GM21447 (cell line): ENCODE measurements around the gene VPS8.
"Not testable (repeated sequence)": the region's sequence is repeated elsewhere in the genome, so short reads cannot be mapped to it uniquely, and the experiment has no call there.

Source experiments
- ATAC-seq: cut with Tn5 transposase; IDR thresholded peaks from one replicate; pipeline ENCODE4 v1.9.1; 2021; ENCODE audit not compliant: unreplicated experiment

The VPS8 gene

DNA sequence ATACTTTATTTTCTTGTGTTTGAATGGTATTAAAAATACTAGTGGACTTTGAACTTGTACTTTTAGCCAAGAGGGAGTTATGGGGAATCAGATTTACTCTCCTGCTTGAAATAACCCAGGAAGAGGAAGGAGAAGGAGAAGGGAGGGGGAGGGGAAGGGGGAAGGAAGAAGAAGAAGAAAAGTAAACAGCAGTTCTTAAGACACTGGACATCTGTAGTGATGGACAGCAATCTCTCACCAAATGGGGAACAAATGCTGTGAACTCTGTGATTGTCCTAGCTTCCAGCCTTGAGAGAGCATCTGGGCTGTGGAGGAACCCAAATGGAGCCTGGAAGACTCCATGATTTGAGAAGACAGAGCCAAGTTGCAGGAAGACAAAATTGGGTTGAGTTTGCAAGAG, 52.0 kb downstream of the VPS8 start:
- ATAC-seq, result no peak

DNA sequence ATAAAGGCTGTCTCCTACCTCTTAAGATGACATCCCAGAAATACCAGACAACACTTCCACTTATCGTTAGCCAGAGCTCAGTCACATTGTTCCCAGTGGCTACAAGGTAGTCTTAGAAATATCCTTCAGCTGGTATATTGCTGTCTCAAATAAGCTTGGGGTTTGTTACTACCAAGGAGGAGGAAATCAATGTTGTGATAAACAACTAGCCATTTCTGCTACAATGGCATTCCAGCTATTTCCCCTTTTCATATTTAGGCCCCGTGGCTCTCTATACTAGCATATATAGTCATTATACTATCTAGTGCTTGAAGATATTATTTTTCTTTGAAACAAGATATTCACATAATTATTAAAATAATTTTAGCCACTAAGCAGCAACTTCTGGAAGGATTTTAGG, 56.5 kb downstream of the VPS8 start:
- no peak for ATAC-seq

DNA sequence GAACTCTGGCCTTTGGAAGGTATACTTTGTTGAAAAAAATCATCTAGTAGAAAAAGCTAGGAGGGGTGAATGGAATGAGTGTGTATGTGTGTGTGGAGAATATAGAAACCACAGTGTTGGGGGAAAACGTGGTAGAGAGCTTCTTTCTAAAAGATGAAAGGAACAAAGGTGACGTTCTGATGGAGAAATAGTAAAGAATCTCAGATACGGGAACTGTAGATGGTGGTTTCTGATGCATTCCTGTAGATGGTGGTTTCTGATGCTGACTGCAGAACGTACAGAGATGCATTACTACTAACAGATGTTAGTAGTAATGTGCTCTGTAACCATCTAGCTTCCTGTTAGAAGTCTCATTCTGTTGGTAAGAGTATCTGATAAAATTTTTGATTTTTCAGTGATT, 60.2 kb downstream of the VPS8 start:
- no peak for ATAC-seq

DNA sequence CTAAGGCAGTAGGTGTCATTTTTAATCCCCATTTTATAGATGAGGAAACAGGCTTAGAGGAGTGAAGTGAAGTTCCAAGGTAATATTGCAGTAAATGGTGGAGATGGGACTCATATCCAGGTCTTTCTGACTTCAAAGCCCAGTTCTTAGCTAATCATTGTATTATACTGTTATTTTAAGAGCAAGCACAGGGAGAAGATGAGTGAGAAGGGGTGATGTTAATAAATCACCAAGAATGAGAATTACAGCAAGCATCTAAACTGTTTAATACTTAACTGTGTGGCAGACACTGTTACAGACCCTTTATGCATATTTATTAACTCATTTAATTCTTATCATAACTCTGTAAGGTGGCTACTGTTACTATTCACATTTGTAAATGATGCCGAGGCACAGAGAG, 61.2 kb downstream of the VPS8 start:
- no peak for ATAC-seq

DNA sequence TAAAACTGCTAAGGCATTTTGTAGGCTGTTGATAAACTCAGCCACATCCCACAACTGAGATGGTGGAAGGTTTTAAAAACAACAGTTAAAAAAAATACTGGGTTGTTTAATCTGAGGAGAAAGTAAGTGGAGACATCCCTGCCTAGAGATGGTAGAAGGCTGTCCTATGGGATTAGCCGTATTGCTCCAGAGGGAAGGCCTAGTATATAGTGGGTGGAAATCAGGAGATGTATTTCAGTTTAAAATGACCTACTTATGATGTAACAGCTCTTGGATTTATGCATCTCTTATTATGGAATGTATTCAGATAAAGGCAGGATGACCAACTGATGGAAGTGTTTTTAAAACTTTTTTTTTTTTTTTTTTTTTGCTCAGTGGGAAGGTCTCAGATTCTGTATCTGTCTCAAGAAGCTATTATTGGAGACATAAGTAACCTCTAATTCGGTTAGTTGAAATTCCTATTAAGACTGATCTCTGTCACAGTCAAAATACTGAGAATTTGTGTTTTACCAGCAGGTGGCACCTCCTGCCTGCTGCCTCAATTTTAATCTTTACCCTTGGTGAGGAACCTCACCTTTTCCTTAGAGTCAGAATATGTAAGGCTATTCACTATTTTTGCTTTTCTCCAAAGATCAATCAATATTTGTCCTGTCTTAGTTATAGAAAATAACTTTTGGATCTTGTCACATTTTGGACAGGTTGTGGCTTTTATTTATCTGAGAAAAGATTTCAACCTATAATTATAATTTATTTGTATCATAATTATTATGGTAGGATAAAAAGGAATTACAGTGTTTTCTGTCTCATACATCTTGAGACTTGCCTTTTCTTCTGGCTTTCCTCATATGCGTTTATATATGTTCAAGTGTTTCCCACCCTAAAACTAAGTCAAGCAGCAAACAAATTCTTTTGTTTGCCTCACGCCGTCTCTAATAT, 63.0 kb downstream of the VPS8 start:
- ATAC-seq, result no peak

DNA sequence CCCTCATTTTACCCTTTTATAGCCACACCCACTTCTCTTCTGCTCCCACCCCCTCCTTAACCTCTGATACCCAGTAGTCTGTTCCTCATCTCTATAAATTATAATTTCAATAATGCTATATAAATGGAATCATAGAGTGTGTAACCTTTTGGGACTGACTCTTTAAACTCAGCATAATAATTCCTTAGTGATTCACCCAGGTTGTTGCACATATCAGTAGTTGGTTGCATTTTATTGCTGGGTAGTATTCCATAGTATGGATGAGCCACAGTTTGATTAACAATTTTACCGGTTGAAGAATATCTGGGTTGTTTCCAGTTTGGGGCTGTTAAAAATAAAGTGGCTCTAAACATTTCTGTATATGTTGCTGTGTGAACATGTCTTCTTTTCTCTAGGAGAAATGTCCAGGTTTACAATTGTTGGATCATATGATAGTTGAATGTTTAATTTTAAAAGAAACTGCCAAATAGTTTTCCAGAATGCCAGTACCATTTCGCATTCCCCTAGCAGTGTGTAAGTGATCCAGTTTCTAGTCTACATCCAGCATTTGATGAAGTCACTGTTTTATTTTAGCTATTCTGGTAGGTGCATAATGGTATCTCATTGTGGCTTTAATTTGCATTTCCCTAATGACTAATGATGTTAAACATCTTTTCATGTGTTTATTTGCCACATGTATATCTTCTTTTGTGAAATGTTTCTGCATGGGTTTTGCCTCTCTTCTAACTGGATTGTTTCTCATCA, 68.5 kb downstream of the VPS8 start:
- no peak for ATAC-seq

DNA sequence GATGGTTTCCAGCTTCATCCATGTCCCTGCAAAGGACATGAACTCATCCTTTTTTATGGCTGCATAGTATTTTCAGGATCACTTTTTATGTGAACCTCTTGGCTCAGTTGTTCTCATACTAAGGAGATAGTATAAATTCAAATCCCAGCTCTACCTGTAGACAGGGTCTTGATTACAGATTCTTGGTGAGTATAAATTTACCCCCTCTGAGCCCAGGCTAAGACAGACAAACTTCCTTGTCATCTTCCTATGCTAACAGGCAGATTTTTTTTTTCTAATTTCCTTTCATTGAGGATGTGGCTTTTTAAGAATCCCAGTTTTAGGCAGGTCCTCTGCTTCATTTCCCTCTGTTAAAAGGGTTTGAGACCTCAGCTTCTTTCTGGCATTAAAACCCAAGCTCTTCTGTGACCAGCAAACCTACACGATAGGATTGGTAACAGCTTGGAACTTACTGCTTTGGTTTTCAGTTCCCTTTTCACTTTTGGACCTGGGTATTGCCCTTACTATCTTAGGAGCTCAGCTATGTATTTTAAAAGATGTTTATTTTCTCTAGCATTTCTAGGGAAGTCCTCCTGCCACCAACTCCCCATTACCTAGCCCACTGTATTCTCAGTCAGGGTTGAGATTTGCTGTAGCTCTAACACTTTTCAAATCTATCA, 72.5 kb downstream of the VPS8 start:
- peak; percentile 95 for ATAC-seq

DNA sequence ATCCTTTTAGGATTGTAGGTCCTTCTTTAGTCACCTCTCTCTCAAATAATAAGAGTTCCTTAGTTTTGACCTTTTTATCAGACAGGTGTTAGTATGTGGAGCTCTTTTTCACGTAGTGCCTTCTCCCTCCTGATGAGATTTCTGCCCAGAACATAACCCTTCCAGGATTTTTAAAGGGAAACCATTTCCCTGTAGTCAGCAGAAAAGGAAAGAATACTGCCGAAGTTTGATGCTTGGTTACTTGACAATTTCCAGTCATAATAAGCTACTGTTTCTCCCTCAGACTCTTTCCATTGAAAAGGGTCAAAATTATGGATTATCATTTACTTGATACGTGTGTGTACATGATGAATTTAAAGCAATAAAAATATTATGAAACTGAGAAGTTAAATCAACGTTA, 73.1 kb downstream of the VPS8 start:
- ATAC-seq, result no peak

DNA sequence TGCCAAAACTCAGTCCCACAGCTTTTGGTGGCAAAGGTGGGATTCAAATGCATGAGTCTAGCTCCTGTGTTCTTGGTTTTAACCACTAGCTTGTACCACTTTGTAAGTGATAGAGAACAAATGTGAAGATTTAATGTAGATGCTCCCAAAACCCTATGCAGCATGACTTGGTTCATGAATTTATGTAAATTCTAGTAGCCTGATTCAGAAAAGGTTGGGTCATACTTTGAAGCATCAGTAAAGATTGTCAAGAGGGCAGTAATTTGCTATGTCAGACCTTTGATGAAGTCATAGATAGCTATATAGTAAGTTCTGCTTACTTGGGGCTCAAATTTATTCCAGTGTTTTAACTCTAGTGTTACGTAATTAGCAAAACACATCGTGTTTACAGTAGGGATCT, 75.6 kb downstream of the VPS8 start:
- no peak for ATAC-seq

DNA sequence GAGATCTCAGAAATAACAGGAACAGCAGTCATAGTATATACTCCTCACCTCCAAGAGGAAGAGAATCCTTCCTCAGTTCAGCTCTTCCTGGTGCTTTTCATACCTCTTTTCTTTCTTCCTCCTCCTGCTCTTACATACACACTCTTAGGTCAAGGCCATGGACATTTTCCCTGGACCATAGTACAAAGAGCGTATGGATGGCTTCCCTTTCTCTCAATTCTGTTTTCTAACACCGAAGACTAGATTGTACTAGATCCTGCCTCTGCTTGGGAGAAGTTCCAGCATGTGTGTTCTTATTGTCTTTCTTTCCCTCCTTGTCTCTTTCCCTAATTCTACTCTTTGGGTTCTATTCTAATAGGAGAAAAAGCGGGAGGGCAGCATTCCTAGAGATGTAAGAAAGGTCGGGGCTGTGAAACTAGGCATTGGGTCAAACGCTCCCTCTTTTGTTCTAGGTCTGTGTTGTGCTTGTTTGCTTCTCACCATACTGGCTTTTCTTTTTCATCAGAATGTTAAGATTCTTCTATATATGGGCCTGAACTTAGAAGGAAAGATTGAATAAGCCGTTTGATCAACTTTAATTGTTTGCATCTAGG, 77.4 kb downstream of the VPS8 start:
- ATAC-seq, result no peak

DNA sequence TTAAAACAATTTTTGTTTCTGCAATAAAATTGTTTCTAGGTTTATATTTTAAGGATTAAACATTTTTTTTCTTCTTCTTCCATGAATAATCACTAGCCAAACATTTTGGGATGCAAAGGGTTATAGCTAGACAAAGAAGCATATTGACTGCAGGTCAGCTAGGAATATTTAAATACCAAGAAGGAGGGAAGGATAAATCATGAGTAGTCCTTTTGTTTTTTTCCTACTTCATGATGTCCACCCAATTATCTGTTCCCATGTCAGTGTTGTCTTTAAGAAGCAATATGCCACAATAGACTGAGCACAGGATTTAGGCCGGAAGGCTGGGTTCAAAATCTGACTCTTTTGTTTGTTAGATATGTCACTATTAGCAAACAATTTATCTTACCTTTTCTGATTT, 82.1 kb downstream of the VPS8 start:
- no peak for ATAC-seq

DNA sequence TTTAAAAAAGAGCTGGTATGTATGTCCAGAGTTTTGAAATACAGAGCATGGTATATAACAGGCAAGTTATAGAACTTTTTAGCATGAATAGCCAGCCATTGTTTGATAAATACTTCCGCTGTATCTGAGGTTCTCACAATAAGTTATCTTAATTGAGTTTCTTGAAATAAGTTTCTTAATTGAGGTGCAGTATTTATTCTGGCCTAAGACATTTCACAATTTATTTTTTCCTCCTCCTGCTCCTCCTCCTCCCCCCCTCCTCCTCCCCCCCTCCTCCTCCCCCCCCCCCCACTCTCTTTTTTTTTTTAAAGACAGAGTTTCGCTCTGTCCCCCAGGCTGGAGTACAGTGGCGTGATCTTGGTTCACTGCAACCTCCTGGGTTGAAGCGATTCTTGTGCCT, 83.4 kb downstream of the VPS8 start:
- no peak for ATAC-seq

DNA sequence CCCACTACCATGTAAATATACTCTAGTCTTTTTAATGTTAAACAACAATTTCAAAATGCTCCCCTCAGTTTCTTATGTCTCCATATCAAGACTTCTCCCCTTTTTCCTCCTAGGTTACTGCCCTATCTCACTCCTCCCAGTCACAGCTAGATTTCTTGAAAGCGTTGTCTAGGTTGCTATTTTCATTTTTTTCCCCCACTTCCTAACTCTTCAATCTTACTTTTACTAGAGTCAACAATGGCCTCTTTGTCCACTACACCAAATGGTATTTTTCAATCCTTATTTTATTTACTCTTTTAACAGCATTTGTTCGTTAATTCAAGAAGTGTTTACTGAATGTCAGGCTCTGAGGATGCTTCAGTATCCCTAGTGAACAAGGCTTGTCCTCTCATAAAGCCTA, 84.4 kb downstream of the VPS8 start:
- no peak for ATAC-seq

DNA sequence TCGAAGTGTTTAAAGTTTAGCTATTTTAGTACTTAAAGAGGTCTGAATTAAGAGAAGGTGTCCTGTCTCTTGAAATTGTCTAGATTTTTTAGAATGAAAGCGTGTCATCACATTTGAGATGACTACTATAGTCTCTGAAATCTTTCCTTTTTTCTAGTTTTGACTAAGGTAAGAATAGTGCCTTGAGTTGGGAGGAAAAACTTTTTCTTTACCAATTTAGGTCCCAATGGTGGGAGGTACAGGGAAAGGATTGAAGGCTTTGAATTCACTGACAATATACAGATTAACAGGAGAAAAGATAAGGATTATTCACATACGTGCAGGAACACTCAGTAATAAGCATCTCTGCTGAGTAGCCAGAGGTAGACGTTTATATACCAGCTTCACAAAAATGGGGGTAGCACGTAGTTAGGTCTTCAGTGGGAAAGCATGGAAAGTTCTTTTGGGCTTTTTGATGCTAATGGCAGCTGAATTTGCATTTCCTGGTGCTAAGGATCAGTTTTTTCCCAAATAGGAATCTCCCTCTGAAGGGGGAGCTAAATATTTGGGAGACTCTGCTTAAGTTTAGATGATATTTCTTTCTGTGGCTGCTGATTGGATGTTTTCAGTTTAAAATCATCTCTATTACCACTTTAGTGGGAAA, 88.1 kb downstream of the VPS8 start:
- ATAC-seq, result no peak

DNA sequence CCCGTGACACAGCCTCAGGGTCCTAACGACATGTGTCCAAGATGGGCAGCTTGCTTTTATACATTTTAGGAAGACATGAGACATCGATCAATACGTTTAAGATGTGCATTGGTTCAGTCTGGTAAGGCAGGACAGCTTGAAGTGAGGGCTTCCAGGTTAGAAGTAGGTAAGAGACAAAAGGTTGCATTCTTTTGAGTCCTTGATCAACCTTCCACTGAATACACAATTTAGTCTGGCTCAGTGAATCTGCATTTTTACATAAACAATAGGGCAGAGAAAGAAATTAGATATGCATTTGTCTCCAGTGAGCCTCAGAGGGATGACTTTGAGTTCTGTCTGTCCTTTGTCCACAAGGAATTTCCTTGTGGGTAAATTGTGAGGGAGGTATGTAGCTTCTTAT, 95.1 kb downstream of the VPS8 start:
- not testable (repeated sequence) for ATAC-seq

DNA sequence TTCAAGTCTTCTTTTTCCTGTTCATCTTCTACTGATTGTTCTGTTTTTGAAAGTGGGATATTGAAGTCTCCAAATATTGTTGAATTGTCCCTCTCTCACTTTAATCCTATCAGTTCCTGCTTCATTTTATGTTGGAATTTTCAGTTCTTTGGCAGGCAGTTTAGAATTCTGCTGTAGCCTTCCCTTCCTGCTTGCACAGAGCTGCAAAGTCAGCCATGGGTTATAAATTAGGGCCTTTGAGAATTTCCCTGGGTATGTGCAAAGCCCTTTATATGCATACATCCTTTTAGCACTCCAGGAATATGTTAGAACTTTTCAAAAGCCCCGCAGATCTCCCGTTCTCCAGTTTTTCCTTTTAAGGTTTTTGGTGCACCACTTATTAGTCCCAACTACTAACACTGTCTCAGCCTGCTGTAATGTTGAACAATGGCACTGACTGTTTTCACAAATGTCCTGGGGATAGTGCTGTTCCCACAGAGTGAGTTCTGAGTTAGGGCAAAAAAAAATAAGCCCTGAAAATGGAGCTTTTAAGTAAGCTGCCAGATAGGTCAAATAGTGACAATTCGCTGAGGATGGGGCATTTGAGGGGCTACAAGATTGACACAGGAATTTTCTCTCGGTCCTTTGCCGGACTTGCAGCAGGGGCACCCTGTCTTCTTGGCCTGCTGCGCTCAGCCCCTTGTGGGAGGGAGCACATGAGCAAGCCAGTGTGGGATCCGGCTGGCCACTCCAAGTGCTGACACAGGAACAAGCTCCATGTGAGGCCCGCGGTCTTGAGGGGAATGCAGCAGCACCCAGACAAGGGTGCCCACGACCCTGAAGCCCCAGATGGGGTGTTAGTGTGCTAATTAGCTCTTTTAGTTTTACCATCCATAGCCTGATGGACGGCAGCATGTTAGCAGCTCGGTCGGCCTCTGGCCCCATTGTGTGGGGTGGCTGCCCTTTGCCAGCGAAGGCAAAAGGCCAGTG, 96.0 kb downstream of the VPS8 start:
- no peak for ATAC-seq

DNA sequence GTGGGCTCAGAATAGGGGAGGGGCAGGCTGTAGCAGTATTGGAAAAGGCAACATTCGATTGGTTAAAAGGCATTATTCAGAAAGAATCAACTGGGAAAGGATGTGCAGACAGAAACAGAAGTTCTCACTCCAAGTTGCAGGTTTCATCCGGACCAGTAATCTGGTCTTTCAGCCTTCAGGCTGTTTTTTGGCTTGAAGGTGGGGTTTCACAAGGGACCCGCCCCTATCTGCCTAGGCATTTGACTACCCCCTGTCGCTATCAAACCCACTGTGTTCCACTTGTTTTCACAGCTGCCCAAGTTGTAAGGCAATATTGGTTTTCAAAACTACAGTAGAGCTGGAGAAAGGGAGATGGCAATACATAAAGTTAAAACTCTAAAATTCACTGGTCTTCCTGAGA, 96.9 kb downstream of the VPS8 start:
- no peak for ATAC-seq

DNA sequence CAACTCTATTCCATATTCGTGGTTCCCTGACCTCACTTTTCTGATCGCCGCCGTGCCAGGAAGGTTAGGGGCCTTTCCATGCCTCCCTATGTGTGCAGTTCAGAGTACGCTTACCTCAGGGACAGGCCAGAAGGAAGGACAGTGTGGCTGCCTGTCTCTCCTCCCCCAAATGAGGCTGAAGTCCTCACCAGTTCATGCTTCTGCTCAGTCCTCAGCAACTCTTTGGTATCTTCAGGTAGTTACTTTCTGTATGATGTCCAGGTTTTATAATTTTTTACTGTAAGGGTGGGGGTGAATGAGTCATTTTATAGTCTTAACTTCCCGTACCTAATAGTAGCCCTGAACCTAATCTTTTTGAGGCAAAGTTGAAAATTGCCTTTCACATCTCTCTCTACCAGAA, 98.7 kb downstream of the VPS8 start:
- no peak for ATAC-seq

DNA sequence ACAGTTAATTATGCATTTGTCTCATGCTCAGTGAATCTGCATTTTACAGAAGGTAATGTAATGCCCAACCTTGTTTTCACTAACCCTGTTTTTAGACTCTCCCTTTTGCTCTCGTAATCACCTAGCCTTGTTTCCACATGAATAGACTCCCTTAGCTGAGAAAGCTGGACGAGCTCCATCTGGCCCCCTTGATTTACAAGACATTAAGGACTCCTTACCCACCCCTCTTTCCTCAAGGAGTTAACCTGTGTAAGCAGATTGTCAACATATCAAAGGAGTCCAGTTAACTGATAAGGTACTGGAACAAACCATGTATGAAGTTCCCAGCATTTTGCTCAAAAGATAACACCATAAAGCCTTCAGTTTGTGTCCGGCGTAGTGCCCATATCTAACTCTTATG, 99.6 kb downstream of the VPS8 start:
- ATAC-seq, result no peak

DNA sequence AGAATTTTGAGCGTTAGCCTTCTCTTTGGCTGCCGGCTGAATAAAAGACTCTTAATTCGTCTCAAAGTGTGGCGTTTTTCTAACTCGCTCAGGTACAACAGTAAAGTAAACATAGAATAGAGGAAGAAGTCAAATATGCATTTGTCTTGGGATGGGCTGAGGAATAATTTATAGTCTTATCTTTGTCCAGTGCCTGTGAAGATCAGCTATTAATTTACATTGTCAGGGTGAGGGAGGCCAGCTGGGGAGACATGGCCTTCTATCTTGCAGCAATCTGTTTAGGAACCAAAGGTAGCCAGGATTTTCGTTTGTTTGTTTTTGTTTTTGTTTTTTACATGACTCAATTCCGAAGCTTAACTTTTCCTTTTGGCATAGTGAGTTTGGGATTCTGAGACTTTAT, 100.2 kb downstream of the VPS8 start:
- ATAC-seq, result no peak
